GM08714 (cell line): ENCODE data around the gene PTPRN2.

Experiments
- H3K4me3 ChIP-seq: fragments of 200-500 bp; sonication (Bioruptor generic); 2 replicates; pipeline ENCODE4 v1.5.1; 2014; ENCODE audit warnings: mild to moderate bottlenecking, low read length, inconsistent platforms
- ZNF274 ChIP-seq: IDR thresholded peaks from 2 replicates; pipeline ENCODE4 v1.6.1; 2012; ENCODE audit warnings: mild to moderate bottlenecking, low read depth, low read length

PTPRN2 gene

GRCh38 chr7:157715071-157715937 lies 872.3 kb downstream of the PTPRN2 start:
- no peak overlapping the region for H3K4me3 ChIP-seq
- no peak for TF ChIP-seq ZNF274

- H3K4me3 ChIP-seq, result no peak overlapping the region
- TF ChIP-seq ZNF274, result no peak
Observed at GRCh38 chr7:157714166-157715070, 873.2 kb downstream of the PTPRN2 start.

- no peak overlapping the region for H3K4me3 ChIP-seq
- TF ChIP-seq ZNF274, result no peak
Observed at GRCh38 chr7:157713591-157713990, 874.0 kb downstream of the PTPRN2 start.

- no peak for TF ChIP-seq ZNF274
- H3K4me3 ChIP-seq, result no peak overlapping the region
Observed at GRCh38 chr7:157712666-157713235, 874.9 kb downstream of the PTPRN2 start.

GRCh38 chr7:157711353-157711888 lies 876.2 kb downstream of the PTPRN2 start:
- TF ChIP-seq ZNF274, result no peak
- H3K4me3 ChIP-seq, result no peak overlapping the region

- no peak for TF ChIP-seq ZNF274
- H3K4me3 ChIP-seq, result no peak overlapping the region
Observed at GRCh38 chr7:157710396-157710795, 877.2 kb downstream of the PTPRN2 start.

GRCh38 chr7:157709531-157710251 lies 877.9 kb downstream of the PTPRN2 start:
- no peak for TF ChIP-seq ZNF274
- H3K4me3 ChIP-seq, result no peak overlapping the region

- no peak for TF ChIP-seq ZNF274
- no peak overlapping the region for H3K4me3 ChIP-seq
Observed at GRCh38 chr7:157708919-157709295, 878.7 kb downstream of the PTPRN2 start.

GRCh38 chr7:157707983-157708918 lies 879.4 kb downstream of the PTPRN2 start:
- no peak overlapping the region for H3K4me3 ChIP-seq
- no peak for TF ChIP-seq ZNF274

GRCh38 chr7:157704365-157704764 lies 883.3 kb downstream of the PTPRN2 start:
- no peak for TF ChIP-seq ZNF274
- H3K4me3 ChIP-seq, result no peak overlapping the region

- TF ChIP-seq ZNF274, result no peak
- H3K4me3 ChIP-seq, result no peak overlapping the region
Observed at GRCh38 chr7:157703534-157704195, 884.0 kb downstream of the PTPRN2 start.

GRCh38 chr7:157703131-157703530 lies 884.5 kb downstream of the PTPRN2 start:
- TF ChIP-seq ZNF274, result no peak
- no peak overlapping the region for H3K4me3 ChIP-seq
